Adrenal gland (tissue), 12 donors: Measurements from ENCODE around the gene ZNF143. TPM values are rescaled to one million over a fixed set of nuclear protein-coding genes. Genes with fewer than 3 reads are reported as not detected.

Experiments
- DNase-seq, 7 donors: peaks; one replicate each; pipeline ENCODE4 v3.0.0-alpha.2; 2019 to 2020
- H3K27ac ChIP-seq, 5 donors: fragments of 200-600 bp; sonication (generic) in 4 of 5; 1 replicate in 3 of 5; 2 replicates in 2 of 5; pipeline versions ENCODE4 v1.5.1 to v1.8.0; 2016 to 2020; ENCODE audit warnings: mild to moderate bottlenecking in 1 of 5
- H3K27me3 ChIP-seq: fragments of 200-600 bp; 2 replicates; pipeline ENCODE4 v1.8.0; 2021
- H3K36me3 ChIP-seq, 2 donors: fragments of 200-600 bp; replicated peaks in 1 of 2; 1 replicate in 1 of 2; 2 replicates in 1 of 2; pipeline versions ENCODE4 v1.5.1 to v1.8.0; 2018 to 2022
- H3K4me1 ChIP-seq, 2 donors: fragments of 200-600 bp; replicated peaks in 1 of 2; 1 replicate in 1 of 2; 2 replicates in 1 of 2; pipeline versions ENCODE4 v1.5.1 to v1.8.0; 2018 to 2021
- H3K4me3 ChIP-seq, 4 donors: fragments of 200-600 bp; sonication (generic) in 3 of 4; one replicate each; pipeline ENCODE4 v1.5.1; 2016 to 2018
- H3K9me3 ChIP-seq, 3 donors: fragments of 200-600 bp; sonication (generic) in 1 of 3; replicated peaks in 1 of 3; 1 replicate in 2 of 3; 2 replicates in 1 of 3; pipeline versions ENCODE4 v1.5.1 to v1.8.0; 2016 to 2021
- POLR2A ChIP-seq, 2 donors: fragments of 450-650 bp; IDR thresholded peaks; one replicate each; pipeline ENCODE4 v1.6.1; 2017; ENCODE audit warnings: antibody characterized with exemption in 2 of 2, mild to moderate bottlenecking in 2 of 2, moderate library complexity in 1 of 2
- WGBS, 4 donors: extraction: QIAGEN DNeasy Blood & Tissue Kit in 2 of 4; methylation state at CpG; one replicate each; pipeline versions ENCODE4 v1.1.5 to v1.1.7; 2013 to 2017; 5-methylcytosine and 5-hydroxymethylcytosine counted together
- intact Hi-C, 2 donors: fragments of 100-400 bp; cut with DNase I; formaldehyde crosslinking; loops; one replicate each; pipeline versions ENCODE4 v1.14.1 to v1.15.0; 2022 to 2023
- polyA plus RNA-seq, 3 donors: library from polyadenylated mRNA; stranded (reverse); fragments of 200-250 nt in 2 of 3; fragments of 350-450 nt in 1 of 3; fragmentation: Illumina TruSeq in 1 of 3; extraction: RNeasy Lipid Tissue Mini Kit (QIAGEN cat#74804) in 1 of 3; gene quantifications; one replicate each; pipeline ENCODE4 v1.2.3, GENCODE V29; 2013 to 2014
- total RNA-seq, 9 donors: library from RNA; depleted of rRNA in 4 of 9; stranded (reverse); fragments of >200 nt in 4 of 9; fragments of 120-200 nt in 1 of 9; fragmentation: NEBNext Ultra II Directional in 1 of 9; extraction: Animal tissue kit (Norgen Biotek cat#: 25700) in 1 of 9; gene quantifications; one replicate each; pipeline versions ENCODE4 v1.1.0 to v1.2.4, GENCODE V29; 2013 to 2023
- TF ChIP-seq, protein P1 (sequence below), 6 experiments: fragments of 450-650 bp in 4 of 6; fragments of 200-600 bp in 2 of 6; sonication (generic) in 1 of 6; IDR thresholded peaks; 1 replicate in 5 of 6; 2 replicates in 1 of 6; pipeline versions ENCODE4 v1.5.1 to v1.8.0; 2016 to 2021; ENCODE audit warnings: antibody characterized with exemption in 6 of 6, mild to moderate bottlenecking in 2 of 6, moderate library complexity in 1 of 6
- donor health status: healthy with polysubstance abuse.
- donor health status: Bipolar disorder and iron deficiency.
- donor health status: DM: yes; HTN: yes; CAD: no.
- donor health status: DM: no; HTN: no; CAD: no.
- donor health status: DM: no; HTN: no; CAD: no.
- donor health status: DM: yes; HTN: yes; CAD: no.

The ZNF143 gene
- total and polyA plus RNA-seq, 12 donors: 6.8 to 29.8 (median 17.1) TPM

DNA sequence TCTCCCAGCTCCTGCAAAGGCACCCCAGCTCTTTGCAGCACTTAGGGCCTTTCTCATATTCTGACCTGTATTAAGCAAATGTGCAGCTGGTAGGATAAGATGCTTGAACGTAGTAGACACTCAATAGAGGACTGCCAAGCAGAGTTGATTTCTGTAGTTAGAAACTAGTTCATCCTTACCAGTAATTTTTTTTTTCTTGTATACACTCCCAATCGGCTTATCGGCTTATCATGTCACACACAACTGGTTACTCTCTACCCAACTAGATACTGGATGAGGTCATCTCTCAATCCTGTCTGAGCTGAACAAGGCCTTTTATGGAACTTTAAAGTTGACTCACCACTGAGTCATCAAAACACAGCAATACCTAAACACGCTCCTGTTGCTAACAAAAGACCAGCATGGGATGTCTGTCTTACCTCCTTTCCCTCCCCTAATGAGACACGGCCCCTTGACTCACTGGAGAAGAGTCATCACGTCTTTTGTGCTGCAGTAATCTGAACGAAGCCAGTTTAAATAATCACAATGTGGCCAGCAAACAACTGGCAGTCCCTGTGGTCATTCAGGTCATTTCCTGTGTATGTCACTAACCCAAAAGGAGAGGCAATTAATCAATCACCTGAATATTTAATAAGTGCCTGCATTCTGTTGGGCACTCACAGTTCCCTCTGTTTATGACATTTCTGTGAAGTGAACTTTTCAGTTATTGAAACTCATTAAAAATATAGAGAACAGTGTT is 105.2 kb downstream of the ZNF143 start:
- Histone ChIP-seq H3K9me3 (no peaks in the 10 kb centered on the region), H3K4me3 (no peak overlapping the region), H3K27ac (peak overlapping the region in 4 of 5 donors; percentile 46 to 84 (median 73)), H3K36me3 (no peaks in the 10 kb centered on the region), H3K27me3 (no peaks in the 10 kb centered on the region), H3K4me1 (peaks cover 3 to 21% of the 10 kb centered on the region in 2 donors)
- intact Hi-C loops: no loop called here
- peak; percentile 41 to 86 (median 62) for DNase-seq
- 16 to 22% (median 20%) methylated on average over 7 of the region's 7 CpGs for WGBS, 4 donors
- TF ChIP-seq, protein P1, sequence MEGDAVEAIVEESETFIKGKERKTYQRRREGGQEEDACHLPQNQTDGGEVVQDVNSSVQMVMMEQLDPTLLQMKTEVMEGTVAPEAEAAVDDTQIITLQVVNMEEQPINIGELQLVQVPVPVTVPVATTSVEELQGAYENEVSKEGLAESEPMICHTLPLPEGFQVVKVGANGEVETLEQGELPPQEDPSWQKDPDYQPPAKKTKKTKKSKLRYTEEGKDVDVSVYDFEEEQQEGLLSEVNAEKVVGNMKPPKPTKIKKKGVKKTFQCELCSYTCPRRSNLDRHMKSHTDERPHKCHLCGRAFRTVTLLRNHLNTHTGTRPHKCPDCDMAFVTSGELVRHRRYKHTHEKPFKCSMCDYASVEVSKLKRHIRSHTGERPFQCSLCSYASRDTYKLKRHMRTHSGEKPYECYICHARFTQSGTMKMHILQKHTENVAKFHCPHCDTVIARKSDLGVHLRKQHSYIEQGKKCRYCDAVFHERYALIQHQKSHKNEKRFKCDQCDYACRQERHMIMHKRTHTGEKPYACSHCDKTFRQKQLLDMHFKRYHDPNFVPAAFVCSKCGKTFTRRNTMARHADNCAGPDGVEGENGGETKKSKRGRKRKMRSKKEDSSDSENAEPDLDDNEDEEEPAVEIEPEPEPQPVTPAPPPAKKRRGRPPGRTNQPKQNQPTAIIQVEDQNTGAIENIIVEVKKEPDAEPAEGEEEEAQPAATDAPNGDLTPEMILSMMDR (IDR thresholded peaks at IDR 0.05): no peak
- no peak for TF ChIP-seq POLR2A (IDR thresholded peaks at IDR 0.05)

DNA sequence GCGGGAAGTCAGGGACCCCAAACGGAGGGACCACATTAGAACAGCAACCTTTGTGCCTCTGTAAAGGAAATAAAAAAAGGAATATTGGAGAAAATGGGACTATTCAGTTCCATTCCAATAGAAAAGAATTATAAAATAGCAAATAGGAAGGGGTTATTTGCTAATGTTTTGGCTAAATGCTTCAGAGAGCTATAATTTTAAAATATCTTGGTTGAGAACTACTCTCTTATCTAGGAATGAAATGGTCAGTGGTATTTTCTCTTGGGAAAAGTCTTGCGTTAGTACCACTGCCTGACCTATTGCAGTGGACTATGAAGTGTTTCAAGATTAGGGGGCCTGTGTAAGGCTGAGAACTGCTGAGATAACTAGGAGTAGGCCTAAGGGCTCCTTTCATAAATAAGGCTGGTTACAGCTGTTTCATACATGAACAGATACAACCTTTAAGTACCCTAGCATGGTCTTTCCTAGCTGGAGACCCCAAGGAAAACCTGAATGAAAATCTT is 105.8 kb downstream of the ZNF143 start:
- Histone ChIP-seq H3K27ac (peak overlapping the region in 4 of 5 donors; percentile 46 to 84 (median 73)), H3K9me3 (no peaks in the 10 kb centered on the region), H3K4me1 (peaks cover 3 to 21% of the 10 kb centered on the region in 2 donors), H3K4me3 (no peak overlapping the region), H3K36me3 (no peaks in the 10 kb centered on the region), H3K27me3 (no peaks in the 10 kb centered on the region)
- DNase-seq: no peak
- intact Hi-C loops: no loop called here
- TF ChIP-seq, protein P1 (IDR thresholded peaks at IDR 0.05): no peak
- TF ChIP-seq POLR2A (IDR thresholded peaks at IDR 0.05): no peak
- WGBS, 4 donors: 70 to 81% (median 79%) methylated on average over 3 of the region's 3 CpGs

DNA sequence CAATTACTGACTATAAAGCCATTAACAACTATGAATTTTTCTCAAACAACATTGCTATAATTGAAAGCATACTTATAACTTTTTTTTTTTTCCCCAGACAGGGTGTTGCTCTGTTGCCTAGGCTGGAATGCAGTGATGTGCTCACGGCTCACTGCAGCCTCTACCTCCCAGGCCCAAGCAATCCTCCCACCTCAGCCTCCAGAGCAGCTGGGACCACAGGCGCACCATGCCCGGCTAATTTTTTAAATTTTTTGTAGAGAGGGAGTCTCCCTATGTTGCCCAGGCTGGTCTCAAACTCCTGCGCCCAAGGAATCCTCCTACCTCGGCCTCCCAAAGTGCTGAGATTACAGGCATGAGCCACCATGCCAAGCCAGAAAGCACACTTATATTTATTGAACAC is 106.6 kb downstream of the ZNF143 start:
- no peaks in the 10 kb centered on the region for H3K36me3 ChIP-seq
- TF ChIP-seq, protein P1 (IDR thresholded peaks at IDR 0.05): no peak
- no peak for TF ChIP-seq POLR2A (IDR thresholded peaks at IDR 0.05)
- intact Hi-C loops: no loop called here
- no peaks in the 10 kb centered on the region for H3K27me3 ChIP-seq
- H3K4me3 ChIP-seq: no peak overlapping the region
- H3K9me3 ChIP-seq: no peaks in the 10 kb centered on the region
- DNase-seq: no peak
- WGBS, 4 donors: 91 to 96% (median 95%) methylated on average over 5 of the region's 5 CpGs
- H3K4me1 ChIP-seq: peaks cover 3 to 21% of the 10 kb centered on the region in 2 donors
- H3K27ac ChIP-seq: peak overlapping the region in 1 of 5 donors; percentile 84

DNA sequence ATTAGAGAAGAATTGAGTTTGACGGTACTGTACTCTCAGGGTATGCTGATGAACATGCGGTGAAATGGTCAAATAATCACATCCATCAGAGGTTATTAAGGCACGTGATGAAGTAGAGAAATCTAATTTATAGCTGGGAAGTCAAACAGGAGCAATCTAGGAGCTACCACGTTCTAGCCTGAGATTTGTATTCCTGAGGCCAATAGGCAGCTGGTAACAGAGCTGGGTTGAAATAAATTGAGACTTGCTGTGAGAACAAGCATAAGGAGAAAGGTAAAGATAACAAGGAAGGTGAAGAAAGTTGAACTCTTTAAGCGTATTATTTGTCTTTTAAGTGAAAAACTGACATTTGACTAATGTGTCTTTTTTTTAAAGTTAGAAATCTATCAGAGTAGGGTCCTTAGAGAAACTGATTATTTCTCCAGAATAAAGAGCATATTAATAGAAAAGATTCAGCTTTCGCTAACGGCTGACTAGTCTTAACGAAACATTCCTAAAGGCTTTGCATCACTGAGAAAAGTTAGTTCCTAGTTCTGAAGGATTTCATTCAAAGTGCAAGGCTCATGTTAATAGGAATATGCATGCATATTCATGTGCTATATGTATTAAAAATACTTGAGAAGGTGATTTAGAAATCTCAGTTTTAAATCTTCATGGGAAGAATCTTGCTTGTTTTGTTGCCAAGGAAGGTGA is 107.5 kb downstream of the ZNF143 start:
- Histone ChIP-seq H3K36me3 (no peaks in the 10 kb centered on the region), H3K9me3 (no peaks in the 10 kb centered on the region), H3K4me3 (no peak overlapping the region), H3K4me1 (peaks cover 3 to 21% of the 10 kb centered on the region in 2 donors), H3K27me3 (no peaks in the 10 kb centered on the region), H3K27ac (peak overlapping the region in 2 of 5 donors; percentile 3 to 61)
- intact Hi-C loops: no loop called here
- WGBS, 4 donors: 75 to 81% (median 76%) methylated on average over 8 of the region's 8 CpGs
- DNase-seq: no peak
- no peak for TF ChIP-seq POLR2A (IDR thresholded peaks at IDR 0.05)
- TF ChIP-seq, protein P1 (IDR thresholded peaks at IDR 0.05): no peak
